GM12891 (cell line): ENCODE measurements around the gene AXDND1.
A peak's percentile ranks its signal among the peaks of the same experiment; 100 is the strongest.
"Not testable (repeated sequence)": the region's sequence is repeated elsewhere in the genome, so short reads cannot be mapped to it uniquely, and the experiment has no call there.

Source experiments
- DNase-seq: peaks from one replicate; pipeline ENCODE4 v3.0.0; 2011; ENCODE audit warnings: low spot score; ENCODE audit not compliant: insufficient read length
- FAIRE-seq: peaks from 2 replicates; lab custom pipeline; 2011; peaks lifted over from hg19 to GRCh38; lab: Jason Lieb, UNC
- PAX5 ChIP-seq: IDR thresholded peaks from 2 replicates; pipeline ENCODE4 v1.6.1; 2011; ENCODE audit warnings: low read length, moderate library complexity, mild to moderate bottlenecking; ENCODE audit not compliant: insufficient read depth, severe bottlenecking
- POLR2A ChIP-seq: IDR thresholded peaks from 2 replicates; pipeline ENCODE4 v1.6.1; 2011; ENCODE audit warnings: low read depth, low read length, control low read depth
- POLR2AphosphoS5 ChIP-seq: IDR thresholded peaks from 2 replicates; pipeline ENCODE4 v1.6.1; 2011; ENCODE audit warnings: low read depth, low read length, control low read depth
- POU2F2 ChIP-seq: IDR thresholded peaks from 2 replicates; pipeline ENCODE4 v1.6.1; 2011; ENCODE audit warnings: low read depth, mild to moderate bottlenecking, control low read depth, low read length, moderate library complexity
- SPI1 ChIP-seq: IDR thresholded peaks from 2 replicates; pipeline ENCODE4 v1.6.1; 2011; ENCODE audit warnings: low read depth, low read length, control low read depth
- TAF1 ChIP-seq: IDR thresholded peaks from 2 replicates; pipeline ENCODE4 v1.6.1; 2011; ENCODE audit warnings: low read depth, low read length, control low read depth

Gene AXDND1

GRCh38 chr1:179353546-179353945 is 12.2 kb upstream of the AXDND1 start:
- FAIRE-seq (no peak), DNase-seq (no peak)
- TF ChIP-seq SPI1: no peak
- TF ChIP-seq PAX5: no peak
- no peak for TF ChIP-seq TAF1
- TF ChIP-seq POLR2A: no peak
- TF ChIP-seq POLR2AphosphoS5: no peak
- no peak for TF ChIP-seq POU2F2

GRCh38 chr1:179361631-179362030 is 4.1 kb upstream of the AXDND1 start:
- FAIRE-seq, DNase-seq: not testable (repeated sequence)

- FAIRE-seq: no peak
- no peak for DNase-seq
Observed at GRCh38 chr1:179366093-179366800, 476 bp downstream of the AXDND1 start.

GRCh38 chr1:179369751-179370341 is 4.1 kb downstream of the AXDND1 start:
- TF ChIP-seq PAX5: no peak
- TF ChIP-seq POLR2A: no peak
- no peak for TF ChIP-seq POU2F2
- TF ChIP-seq TAF1: no peak
- no peak for TF ChIP-seq SPI1
- TF ChIP-seq POLR2AphosphoS5: no peak
- no peak for FAIRE-seq
- DNase-seq: peak; percentile 11

More at GRCh38 chr1:179366093-179366800, 476 bp downstream of the AXDND1 start:
- TF ChIP-seq TAF1 (no peak), PAX5 (no peak)

- FAIRE-seq (no peak), DNase-seq (no peak)
- no peak for TF ChIP-seq PAX5
- no peak for TF ChIP-seq SPI1
- TF ChIP-seq POLR2A: no peak
- TF ChIP-seq POLR2AphosphoS5: no peak
- TF ChIP-seq POU2F2: no peak
Observed at GRCh38 chr1:179372160-179372559, 6.4 kb downstream of the AXDND1 start.

- no peak for FAIRE-seq
- DNase-seq: no peak
- TF ChIP-seq POU2F2: no peak
- no peak for TF ChIP-seq SPI1
- TF ChIP-seq POLR2AphosphoS5: no peak
- TF ChIP-seq PAX5: no peak
- no peak for TF ChIP-seq TAF1
- no peak for TF ChIP-seq POLR2A
Observed at GRCh38 chr1:179376223-179376622, 10.5 kb downstream of the AXDND1 start.

GRCh38 chr1:179380299-179380698 is 14.5 kb downstream of the AXDND1 start:
- FAIRE-seq (no peak), DNase-seq (no peak)
- TF ChIP-seq POLR2A (no peak), TAF1 (no peak), PAX5 (no peak), SPI1 (no peak), POLR2AphosphoS5 (no peak), POU2F2 (no peak)

- FAIRE-seq (no peak), DNase-seq (no peak)
- TF ChIP-seq PAX5 (no peak), POLR2A (no peak)
Observed at GRCh38 chr1:179384027-179384426, 18.3 kb downstream of the AXDND1 start.

- DNase-seq (no peak), FAIRE-seq (no peak)
- TF ChIP-seq POLR2AphosphoS5 (no peak), POU2F2 (no peak), POLR2A (no peak), TAF1 (no peak), SPI1 (no peak), PAX5 (no peak)
Observed at GRCh38 chr1:179385510-179385909, 19.7 kb downstream of the AXDND1 start.

- DNase-seq: no peak
- no peak for FAIRE-seq
- no peak for TF ChIP-seq POLR2AphosphoS5
- TF ChIP-seq POLR2A: no peak
- TF ChIP-seq POU2F2: no peak
- no peak for TF ChIP-seq TAF1
- TF ChIP-seq SPI1: no peak
- TF ChIP-seq PAX5: no peak
Observed at GRCh38 chr1:179393721-179394120, 27.9 kb downstream of the AXDND1 start.

- not testable (repeated sequence) for DNase-seq, FAIRE-seq
Observed at GRCh38 chr1:179399399-179399798, 33.6 kb downstream of the AXDND1 start.

GRCh38 chr1:179417760-179418159 is 52.0 kb downstream of the AXDND1 start:
- not testable (repeated sequence) for FAIRE-seq, DNase-seq

- not testable (repeated sequence) for FAIRE-seq, DNase-seq
Observed at GRCh38 chr1:179418706-179419105, 52.9 kb downstream of the AXDND1 start.
